HEK293 (cell line): ENCODE measurements around the gene ATP5ME.

Experiments
- CTCF ChIA-PET: fragments of 350-600 bp; formaldehyde crosslinking; extraction: SDS; loops from one replicate; lab custom pipeline; 2021; ENCODE audit warnings: antibody characterized with exemption; lab: Yijun Ruan, JAX
- POLR2A ChIA-PET: fragments of 300-600 bp; formaldehyde crosslinking; extraction: SDS; loops from one replicate; lab custom pipeline; 2020; ENCODE audit warnings: antibody characterized with exemption, inconsistent platforms; lab: Yijun Ruan, JAX
- H3K27ac ChIP-seq: fragments of 200-500 bp; sonication (Bioruptor generic); 2 replicates; pipeline ENCODE4 v1.5.1; 2014; ENCODE audit warnings: low read depth, low read length, control low read depth, inconsistent platforms; ENCODE audit errors: extremely low read depth
- H3K36me3 ChIP-seq, 2 experiments: fragments of 200-500 bp in 1 of 2; sonication (Bioruptor generic) in 1 of 2; 1 replicate in 1 of 2; 2 replicates in 1 of 2; pipeline ENCODE4 v1.5.1; 2014 to 2017; ENCODE audit warnings: inconsistent platforms in 2 of 2, low read length in 2 of 2; ENCODE audit not compliant: control insufficient read depth in 2 of 2, insufficient read depth in 1 of 2
- H3K4me1 ChIP-seq: fragments of 200-500 bp; sonication (Bioruptor generic); 2 replicates; pipeline ENCODE4 v1.5.1; 2014; ENCODE audit warnings: mild to moderate bottlenecking, low read length, inconsistent platforms; ENCODE audit not compliant: control insufficient read depth, insufficient read depth
- H3K4me3 ChIP-seq: 2 replicates; pipeline ENCODE4 v1.5.1; 2011; ENCODE audit warnings: low read depth, mild to moderate bottlenecking, control low read depth, low read length, moderate library complexity
- H3K9me3 ChIP-seq: fragments of 200-500 bp; sonication (Bioruptor generic); 2 replicates; pipeline ENCODE4 v1.5.1; 2014; ENCODE audit warnings: low read depth, low read length, inconsistent platforms; ENCODE audit not compliant: control insufficient read depth, insufficient read depth
- GLI2 ChIP-seq: fragments of 450-650 bp; formaldehyde crosslinking; IDR thresholded peaks from 2 replicates; pipeline ENCODE4; 2017; ENCODE audit warnings: missing biosample characterization, missing genetic modification characterization, low read depth, borderline replicate concordance
- HOXA7 ChIP-seq: sonication (generic); formaldehyde crosslinking; IDR thresholded peaks from 2 replicates; pipeline ENCODE4 v1.8.1; 2022; ENCODE audit warnings: missing genetic modification reagents, borderline replicate concordance
- YY2 ChIP-seq: fragments of 450-650 bp; formaldehyde crosslinking; IDR thresholded peaks from 2 replicates; pipeline ENCODE4 v1.5.1; 2016; ENCODE audit warnings: missing biosample characterization, missing genetic modification characterization
- ZNF138 ChIP-seq: fragments of 450-650 bp; formaldehyde crosslinking; IDR thresholded peaks from 2 replicates; pipeline ENCODE4 v1.5.1; 2016; ENCODE audit warnings: missing biosample characterization, missing genetic modification characterization, borderline replicate concordance
- ZNF24 ChIP-seq: fragments of 450-650 bp; formaldehyde crosslinking; IDR thresholded peaks from 2 replicates; pipeline ENCODE4 v1.5.1; 2016; ENCODE audit warnings: missing biosample characterization, missing genetic modification characterization
- ZNF416 ChIP-seq: fragments of 450-650 bp; formaldehyde crosslinking; IDR thresholded peaks from 2 replicates; pipeline ENCODE4 v1.5.1; 2016; ENCODE audit warnings: missing biosample characterization, missing genetic modification characterization
- ZNF426 ChIP-seq: fragments of 450-650 bp; formaldehyde crosslinking; IDR thresholded peaks from 2 replicates; pipeline ENCODE4 v1.5.1; 2017; ENCODE audit warnings: missing biosample characterization, missing genetic modification characterization, mild to moderate bottlenecking, inconsistent platforms, moderate library complexity
- ZNF555 ChIP-seq: fragments of 450-650 bp; formaldehyde crosslinking; conservative IDR thresholded peaks from 2 replicates; pipeline ENCODE4 v1.5.1; 2017; ENCODE audit warnings: missing biosample characterization, mild to moderate bottlenecking, missing genetic modification characterization, inconsistent platforms
- ZNF624 ChIP-seq: fragments of 450-650 bp; formaldehyde crosslinking; IDR thresholded peaks from 2 replicates; pipeline ENCODE4 v1.5.1; 2017; ENCODE audit warnings: missing biosample characterization, missing genetic modification characterization
- ZNF660 ChIP-seq: fragments of 450-650 bp; IDR thresholded peaks from 2 replicates; pipeline ENCODE4 v1.5.1; 2018; ENCODE audit warnings: missing biosample characterization, mild to moderate bottlenecking, missing genetic modification characterization
- ZNF677 ChIP-seq: fragments of 450-650 bp; IDR thresholded peaks from 2 replicates; pipeline ENCODE4 v1.5.0; 2018; ENCODE audit warnings: missing biosample characterization, mild to moderate bottlenecking, missing genetic modification characterization, moderate library complexity
- ZNF747 ChIP-seq: fragments of 450-650 bp; formaldehyde crosslinking; IDR thresholded peaks from 2 replicates; pipeline ENCODE4 v1.5.1; 2016; ENCODE audit warnings: missing biosample characterization, missing genetic modification characterization
- ZNF785 ChIP-seq: fragments of 450-650 bp; formaldehyde crosslinking; IDR thresholded peaks from 2 replicates; pipeline ENCODE4 v1.5.1; 2016; ENCODE audit warnings: missing biosample characterization, missing genetic modification characterization
- ZXDB ChIP-seq: fragments of 450-650 bp; formaldehyde crosslinking; IDR thresholded peaks from 2 replicates; pipeline ENCODE4 v1.5.1; 2016; ENCODE audit warnings: missing biosample characterization, missing genetic modification characterization

ATP5ME gene

DNA sequence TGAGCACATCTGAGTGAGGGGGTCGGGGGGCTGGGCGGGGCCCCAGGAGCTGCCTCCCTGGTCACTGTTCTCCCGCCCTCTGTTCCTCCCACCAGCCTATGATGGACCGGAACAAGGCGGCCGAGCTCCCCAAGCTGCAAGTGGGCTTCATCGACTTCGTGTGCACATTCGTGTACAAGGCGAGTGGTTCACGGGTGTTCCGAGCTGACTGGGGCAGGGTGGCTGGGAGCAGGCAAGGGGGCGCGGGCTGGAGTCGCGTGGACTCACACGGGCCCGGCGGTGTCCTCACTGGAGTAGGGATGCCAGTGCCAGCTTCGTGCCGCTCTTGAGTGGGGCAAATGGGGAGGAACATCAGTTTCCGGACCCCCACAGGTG, 7.7 kb downstream of the ATP5ME start:
- CTCF ChIA-PET, result no interaction called here
- Histone ChIP-seq H3K4me1 (no peaks in the 10 kb centered on the region), H3K36me3 (peaks cover 0 to 9% of the 10 kb centered on the region in 2 experiments; a peak in 1 of 3 replicates), H3K27ac (no peak overlapping the region), H3K4me3 (no peak overlapping the region), H3K9me3 (no peaks in the 10 kb centered on the region)
- POLR2A ChIA-PET, result no interaction called here
- TF ChIP-seq HOXA7 (CRISPR knock-in tag) (no peak), ZNF24 (tag by site-specific recombination) (no peak), YY2 (no peak)

DNA sequence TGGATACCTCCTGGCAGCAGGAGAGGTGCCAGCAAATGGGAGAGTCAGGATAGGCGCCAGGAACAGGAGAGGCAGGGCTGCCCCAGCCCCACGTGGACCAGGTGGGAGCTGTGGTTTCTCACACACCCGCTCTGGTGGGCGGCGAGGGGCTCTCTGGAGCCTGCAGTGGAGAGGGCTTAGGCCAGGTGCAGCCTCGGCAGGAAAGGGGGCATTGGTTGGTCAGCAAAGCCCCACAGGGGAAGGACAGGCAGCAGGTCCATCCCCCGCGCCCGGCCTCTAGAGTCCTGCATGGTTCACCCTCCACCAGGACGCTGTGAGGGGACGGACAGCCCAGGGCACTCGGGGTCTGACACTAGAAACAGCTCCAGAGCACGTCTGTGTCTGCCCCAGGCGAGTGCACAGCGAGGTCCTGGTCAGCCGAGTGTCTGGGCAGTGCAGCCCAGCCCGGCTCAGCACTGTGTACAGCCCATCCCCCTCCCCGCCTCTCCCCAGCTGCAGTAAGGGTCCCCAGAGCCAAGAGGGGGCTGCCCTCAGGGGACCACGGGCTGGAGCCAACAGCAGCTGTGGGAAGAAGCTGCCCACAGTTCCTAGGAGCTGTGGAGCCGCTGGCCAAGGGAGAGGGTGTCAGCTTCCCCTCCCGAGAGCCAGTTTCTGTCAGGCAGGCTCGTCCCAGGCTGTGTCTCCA, 8.2 kb downstream of the ATP5ME start:
- H3K27ac ChIP-seq, result no peak overlapping the region
- no peaks in the 10 kb centered on the region for H3K9me3 ChIP-seq
- peaks cover 0 to 4% of the 10 kb centered on the region in 2 experiments; a peak in 1 of 3 replicates for H3K36me3 ChIP-seq
- H3K4me3 ChIP-seq, result no peak overlapping the region
- CTCF ChIA-PET, result no interaction called here
- no peak for TF ChIP-seq ZNF138
- no peak for TF ChIP-seq ZNF747
- no peak for TF ChIP-seq ZNF677 (tag by site-specific recombination)
- POLR2A ChIA-PET, result no interaction called here
- no peaks in the 10 kb centered on the region for H3K4me1 ChIP-seq

DNA sequence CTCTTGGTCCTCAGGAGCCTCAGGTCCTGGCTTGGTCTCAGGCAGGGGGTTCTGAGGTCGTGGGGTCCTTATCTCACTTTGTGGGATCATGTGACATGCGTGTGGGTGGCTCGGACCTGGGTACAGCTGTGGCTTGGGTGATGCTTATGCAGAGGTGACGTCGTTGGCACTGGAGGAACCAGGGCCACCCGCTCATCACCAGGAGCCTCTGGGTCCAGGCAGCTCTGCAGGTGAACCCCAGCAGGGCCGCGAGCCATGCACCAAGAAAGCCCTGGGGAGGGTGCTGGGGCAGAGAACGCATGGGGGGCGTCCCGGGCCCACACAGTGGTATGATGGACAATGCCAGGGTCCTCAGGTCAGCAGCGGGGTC, 8.7 kb downstream of the ATP5ME start:
- H3K9me3 ChIP-seq, result no peaks in the 10 kb centered on the region
- H3K4me3 ChIP-seq, result no peak overlapping the region
- POLR2A ChIA-PET, result no interaction called here
- CTCF ChIA-PET, result no interaction called here
- no peaks in the 10 kb centered on the region for H3K4me1 ChIP-seq
- no peak overlapping the region for H3K27ac ChIP-seq
- H3K36me3 ChIP-seq, result no peaks in the 10 kb centered on the region
- no peak for TF ChIP-seq ZXDB (tag by site-specific recombination)
- TF ChIP-seq ZNF426 (tag by site-specific recombination), result no peak
- no peak for TF ChIP-seq ZNF555 (tag by site-specific recombination)
- TF ChIP-seq ZNF24 (tag by site-specific recombination), result no peak
- TF ChIP-seq ZNF624 (tag by site-specific recombination), result no peak
- no peak for TF ChIP-seq ZNF785 (tag by site-specific recombination)

DNA sequence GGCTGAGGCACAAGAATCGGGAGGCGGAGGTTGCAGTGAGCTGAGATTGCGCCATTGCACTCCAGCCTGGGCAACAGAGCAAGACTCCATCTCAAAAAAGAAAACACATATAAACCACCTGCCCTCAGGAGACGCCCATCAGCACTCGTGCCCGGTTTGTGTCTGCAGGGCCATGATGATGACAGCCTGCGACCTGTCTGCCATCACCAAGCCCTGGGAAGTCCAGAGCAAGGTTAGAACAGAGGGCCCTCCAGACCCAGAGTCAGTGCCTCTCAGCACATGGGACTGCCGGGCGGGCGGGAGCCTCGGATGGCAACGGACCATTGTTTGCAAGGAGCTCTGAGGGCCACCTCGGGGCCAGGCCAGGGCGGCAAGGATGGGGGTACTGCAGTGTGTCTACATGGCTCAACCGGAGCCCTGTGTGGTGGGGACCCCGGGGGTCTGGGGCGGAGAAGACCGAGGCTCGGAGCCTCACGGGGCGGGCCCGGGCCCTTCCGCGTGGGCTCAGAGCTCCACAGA, 9.3 kb downstream of the ATP5ME start:
- CTCF ChIA-PET, result no interaction called here
- Histone ChIP-seq H3K36me3 (no peaks in the 10 kb centered on the region), H3K27ac (no peak overlapping the region), H3K4me1 (no peaks in the 10 kb centered on the region), H3K4me3 (no peak overlapping the region), H3K9me3 (no peaks in the 10 kb centered on the region)
- POLR2A ChIA-PET, result interaction anchor here (0.6 kb wide), 1 partner anchor 49 kb away, joined by 3 read pairs; no protein-coding TSS in a partner anchor
- TF ChIP-seq ZNF660 (tag by site-specific recombination) (no peak), ZNF416 (no peak), GLI2 (tag by site-specific recombination) (no peak)
